Aorta (tissue), 5 donors: ENCODE measurements around the gene HYLS1. TPM values are rescaled to one million over a fixed set of nuclear protein-coding genes. Genes with fewer than 3 reads are reported as not detected.

Experiments
- ATAC-seq: fragments of 200-7000 bp; cut with Tn5 transposase; one replicate; pipeline ENCODE4 v1.9.1; 2022; ENCODE audit warnings: moderate library complexity; ENCODE audit not compliant: low FRiP score
- DNase-seq, 2 donors: peaks; one replicate each; pipeline ENCODE4 v3.0.0-alpha.2; 2020
- H3K27ac ChIP-seq, 2 donors: one replicate each; pipeline ENCODE4 v1.5.1; 2013; ENCODE audit warnings: low read length in 2 of 2, mild to moderate bottlenecking in 2 of 2, moderate library complexity in 2 of 2, control low read depth in 1 of 2, inconsistent platforms in 1 of 2, low read depth in 1 of 2
- H3K27me3 ChIP-seq, 2 donors: one replicate each; pipeline ENCODE4 v1.6.1; 2013; ENCODE audit warnings: control low read depth in 1 of 2, low read length in 1 of 2, mild to moderate bottlenecking in 1 of 2, moderate library complexity in 1 of 2; ENCODE audit not compliant: insufficient read depth in 2 of 2, control insufficient read depth in 1 of 2
- H3K36me3 ChIP-seq, 2 donors: one replicate each; pipeline ENCODE4 v1.6.1; 2013; ENCODE audit warnings: control low read depth in 1 of 2, low read length in 1 of 2, mild to moderate bottlenecking in 1 of 2; ENCODE audit not compliant: insufficient read depth in 2 of 2, control insufficient read depth in 1 of 2
- H3K4me1 ChIP-seq, 2 donors: one replicate each; pipeline ENCODE4 v1.6.1; 2013; ENCODE audit warnings: low read length in 2 of 2, control low read depth in 1 of 2, mild to moderate bottlenecking in 1 of 2, moderate library complexity in 1 of 2; ENCODE audit not compliant: insufficient read depth in 2 of 2, control insufficient read depth in 1 of 2
- H3K4me3 ChIP-seq, 2 donors: one replicate each; pipeline ENCODE4 v1.5.1; 2013; ENCODE audit warnings: low read length in 2 of 2, control low read depth in 1 of 2, mild to moderate bottlenecking in 1 of 2
- H3K9me3 ChIP-seq: one replicate; pipeline ENCODE4 v1.6.1; 2013; ENCODE audit warnings: mild to moderate bottlenecking, low read length; ENCODE audit not compliant: control insufficient read depth
- WGBS, 2 donors: extraction: QIAGEN DNeasy Blood & Tissue Kit; methylation state at CpG; one replicate each; pipeline ENCODE4 v1.1.7; 2013; 5-methylcytosine and 5-hydroxymethylcytosine counted together
- intact Hi-C, 2 donors: fragments of 100-400 bp; cut with DNase I; formaldehyde crosslinking; loops; one replicate each; pipeline versions ENCODE4 v1.14.2 to v1.15.0; 2022
- polyA plus RNA-seq, 2 donors: library from polyadenylated mRNA; stranded (reverse); fragments of 200-250 nt; gene quantifications; one replicate each; pipeline ENCODE4 v1.2.3, GENCODE V29; 2013
- total RNA-seq, 2 donors: library from RNA; stranded (reverse); fragmentation: NEBNext Ultra II Directional; extraction: Animal tissue kit (Norgen Biotek cat#: 25700); gene quantifications; one replicate each; pipeline ENCODE4 v1.2.1, GENCODE V29; 2021
- donor health status: healthy with polysubstance abuse.
- donor health status: Bipolar disorder and iron deficiency.
- donor health status: DM: no; HTN: no; CAD: no.
- donor health status: DM: no; HTN: no; CAD: no.
- donor health status: DM: yes; HTN: yes; CAD: no.

Gene HYLS1
- total and polyA plus RNA-seq, 4 donors, result 2.7 to 4.5 (median 3.5) TPM

- Histone ChIP-seq H3K9me3 (no peaks in the 10 kb centered on the region), H3K27ac (no peak overlapping the region), H3K4me3 (no peak overlapping the region), H3K4me1 (no peaks in the 10 kb centered on the region), H3K36me3 (no peaks in the 10 kb centered on the region), H3K27me3 (no peaks in the 10 kb centered on the region)
- no peak for ATAC-seq
- 39 to 48% methylated on average over 3 of the region's 3 CpGs for WGBS, 2 donors
- intact Hi-C loops, result loop anchor here in 1 of 2 donors (1.0 kb wide), 1 partner anchor 268 kb away; no protein-coding TSS in a partner anchor
- no peak for DNase-seq
These were observed 38.3 kb downstream of the HYLS1 start for GRCh38 chr11:125925804-125926203.

GRCh38 chr11:125926682-125927081 lies 39.2 kb downstream of the HYLS1 start:
- H3K4me3 ChIP-seq, result no peak overlapping the region
- intact Hi-C loops, result no loop called here
- no peak overlapping the region for H3K27ac ChIP-seq
- H3K4me1 ChIP-seq, result no peaks in the 10 kb centered on the region
- DNase-seq, result no peak
- no peaks in the 10 kb centered on the region for H3K36me3 ChIP-seq
- ATAC-seq, result no peak
- WGBS, 2 donors, result 91 to 93% methylated on average over 12 of the region's 12 CpGs
- no peaks in the 10 kb centered on the region for H3K9me3 ChIP-seq
- no peaks in the 10 kb centered on the region for H3K27me3 ChIP-seq

GRCh38 chr11:125929445-125930075 lies 42.1 kb downstream of the HYLS1 start:
- intact Hi-C loops, result no loop called here
- Histone ChIP-seq H3K27ac (no peak overlapping the region), H3K4me1 (no peaks in the 10 kb centered on the region), H3K9me3 (no peaks in the 10 kb centered on the region), H3K36me3 (no peaks in the 10 kb centered on the region), H3K4me3 (no peak overlapping the region), H3K27me3 (no peaks in the 10 kb centered on the region)
- WGBS, 2 donors, result 77 to 81% methylated on average over 9 of the region's 9 CpGs
- ATAC-seq (no peak), DNase-seq (no peak)

- DNase-seq (no peak), ATAC-seq (no peak)
- intact Hi-C loops, result no loop called here
- Histone ChIP-seq H3K27ac (no peak overlapping the region), H3K4me1 (no peaks in the 10 kb centered on the region), H3K4me3 (no peak overlapping the region), H3K27me3 (no peaks in the 10 kb centered on the region), H3K36me3 (no peaks in the 10 kb centered on the region), H3K9me3 (no peaks in the 10 kb centered on the region)
- WGBS, 2 donors, result 87 to 91% methylated on average over 11 of the region's 11 CpGs
These were observed 42.6 kb downstream of the HYLS1 start for GRCh38 chr11:125930076-125930450.

- ATAC-seq (no peak), DNase-seq (no peak)
- Histone ChIP-seq H3K27ac (no peak overlapping the region), H3K4me1 (no peaks in the 10 kb centered on the region), H3K36me3 (no peaks in the 10 kb centered on the region), H3K9me3 (no peaks in the 10 kb centered on the region), H3K27me3 (no peaks in the 10 kb centered on the region), H3K4me3 (no peak overlapping the region)
- 36 to 47% methylated on average over 3 of the region's 3 CpGs for WGBS, 2 donors
- intact Hi-C loops, result no loop called here
These were observed 43.6 kb downstream of the HYLS1 start for GRCh38 chr11:125931116-125931515.

- DNase-seq (no peak), ATAC-seq (no peak)
- Histone ChIP-seq H3K4me1 (no peaks in the 10 kb centered on the region), H3K4me3 (no peak overlapping the region), H3K27ac (no peak overlapping the region), H3K9me3 (no peaks in the 10 kb centered on the region), H3K27me3 (no peaks in the 10 kb centered on the region), H3K36me3 (no peaks in the 10 kb centered on the region)
- intact Hi-C loops, result no loop called here
- 21 to 27% methylated on average over 6 of the region's 6 CpGs for WGBS, 2 donors
These were observed 44.2 kb downstream of the HYLS1 start for GRCh38 chr11:125931668-125932067.

- H3K36me3 ChIP-seq, result no peaks in the 10 kb centered on the region
- H3K9me3 ChIP-seq, result no peaks in the 10 kb centered on the region
- no peaks in the 10 kb centered on the region for H3K4me1 ChIP-seq
- intact Hi-C loops, result no loop called here
- ATAC-seq, result no peak
- no peak for DNase-seq
- no peaks in the 10 kb centered on the region for H3K27me3 ChIP-seq
- 84 to 89% methylated on average over 9 of the region's 9 CpGs for WGBS, 2 donors
- no peak overlapping the region for H3K4me3 ChIP-seq
- H3K27ac ChIP-seq, result no peak overlapping the region
These were observed 44.8 kb downstream of the HYLS1 start for GRCh38 chr11:125932301-125932700.

- Histone ChIP-seq H3K27ac (no peak overlapping the region), H3K27me3 (no peaks in the 10 kb centered on the region), H3K36me3 (no peaks in the 10 kb centered on the region), H3K4me1 (no peaks in the 10 kb centered on the region), H3K9me3 (no peaks in the 10 kb centered on the region), H3K4me3 (no peak overlapping the region)
- WGBS, 2 donors, result 75 to 78% methylated on average over 12 of the region's 12 CpGs
- DNase-seq (no peak), ATAC-seq (no peak)
- intact Hi-C loops, result no loop called here
These were observed 45.8 kb downstream of the HYLS1 start for GRCh38 chr11:125933030-125933813.

GRCh38 chr11:125934473-125934872 lies 47.0 kb downstream of the HYLS1 start:
- Histone ChIP-seq H3K9me3 (no peaks in the 10 kb centered on the region), H3K36me3 (no peaks in the 10 kb centered on the region), H3K27me3 (no peaks in the 10 kb centered on the region), H3K4me1 (no peaks in the 10 kb centered on the region), H3K27ac (no peak overlapping the region), H3K4me3 (no peak overlapping the region)
- intact Hi-C loops, result no loop called here
- DNase-seq (no peak), ATAC-seq (no peak)
- WGBS, 2 donors, result 90 to 95% methylated on average over 8 of the region's 8 CpGs
